Activated CD8-positive, alpha-beta T cell treated with anti-CD3 and anti-CD28 coated beads for 36 hours (primary cell): Measurements from ENCODE around the gene CCKAR. TPM values are rescaled to one million over a fixed set of nuclear protein-coding genes. Genes with fewer than 3 reads are reported as not detected.
"Not testable (repeated sequence)": the region's sequence is repeated elsewhere in the genome, so short reads cannot be mapped to it uniquely, and the experiment has no call there.

Experiments
- ATAC-seq: fragments of 200-7000 bp; cut with Tn5 transposase; one replicate; pipeline ENCODE4 v1.10.0; 2021; ENCODE audit warnings: mild to moderate bottlenecking, moderate library complexity
- CTCF ChIA-PET: fragments of 350-600 bp; sonication (Branson Sonifier 250); formaldehyde crosslinking; loops from one replicate; lab custom pipeline; 2021; ENCODE audit warnings: antibody characterized with exemption; lab: Charles Lee
- POLR2A ChIA-PET: fragments of 350-600 bp; sonication (Branson Sonifier 250); formaldehyde crosslinking; loops from one replicate; lab custom pipeline; 2021; ENCODE audit warnings: antibody characterized with exemption; lab: Charles Lee
- DNase-seq: peaks from one replicate; pipeline ENCODE4 v3.0.0-alpha.2; 2020
- H3K27ac Mint-ChIP-seq: one replicate; pipeline ENCODE4 v1.8.0; 2021; ENCODE audit warnings: mild to moderate bottlenecking, mixed read lengths
- H3K27me3 Mint-ChIP-seq: one replicate; pipeline ENCODE4 v1.8.0; 2021; ENCODE audit warnings: mixed read lengths
- H3K36me3 Mint-ChIP-seq: one replicate; pipeline ENCODE4 v1.8.0; 2021; ENCODE audit warnings: low read depth, mixed read lengths
- H3K4me1 Mint-ChIP-seq: one replicate; pipeline ENCODE4 v1.8.0; 2021; ENCODE audit warnings: low read depth, mixed read lengths
- H3K4me3 Mint-ChIP-seq: one replicate; pipeline ENCODE4 v1.8.0; 2021; ENCODE audit warnings: mild to moderate bottlenecking, moderate library complexity, mixed read lengths
- H3K9me3 Mint-ChIP-seq: one replicate; pipeline ENCODE4 v1.8.0; 2021; ENCODE audit warnings: mixed read lengths
- intact Hi-C: fragments of 100-400 bp; cut with micrococcal nuclease; formaldehyde crosslinking; loops from one replicate; pipeline ENCODE4 v1.10.0; 2022
- total RNA-seq, 2 experiments: library from RNA; stranded (reverse); gene quantifications; one replicate each; pipeline ENCODE4 v1.2.3, GENCODE V29; 2021
- TF ChIP-seq, protein P1 (sequence below): fragments of 200-600 bp; IDR thresholded peaks from one replicate; pipeline ENCODE4 v1.8.0; 2022; ENCODE audit warnings: antibody characterized with exemption, mild to moderate bottlenecking

CCKAR gene
- total RNA-seq, 2 experiments from 2014 or later, result not detected

DNA sequence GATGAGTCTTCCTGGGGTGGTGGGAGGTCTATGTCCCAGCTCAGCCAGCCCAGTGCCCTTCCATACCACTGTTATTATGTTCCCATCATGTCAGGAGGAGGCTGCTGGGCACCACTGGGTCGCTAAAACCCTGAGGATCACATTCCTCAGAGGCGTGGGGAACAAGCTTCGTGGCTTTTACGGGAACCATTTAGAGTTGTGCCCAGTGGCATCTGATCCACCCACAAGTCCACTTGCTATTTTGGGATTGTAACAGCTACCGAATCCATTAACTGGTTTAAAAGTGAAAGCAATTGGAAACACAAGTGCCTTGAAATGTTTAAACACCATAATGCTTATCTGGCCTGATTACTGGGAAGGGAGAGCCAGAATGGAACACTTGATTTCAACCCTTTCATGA is 13.1 kb upstream of the CCKAR start:
- POLR2A ChIA-PET, result no interaction called here
- ATAC-seq, result no peak
- H3K4me3 Mint-ChIP-seq, result no peak overlapping the region
- H3K36me3 Mint-ChIP-seq, result no peaks in the 10 kb centered on the region
- H3K27me3 Mint-ChIP-seq, result peaks cover 5% of the 10 kb centered on the region
- intact Hi-C loops, result no loop called here
- H3K4me1 Mint-ChIP-seq, result no peaks in the 10 kb centered on the region
- DNase-seq, result no peak
- no peaks in the 10 kb centered on the region for H3K9me3 Mint-ChIP-seq
- CTCF ChIA-PET, result no interaction called here
- H3K27ac Mint-ChIP-seq, result no peak overlapping the region
- TF ChIP-seq, protein P1, sequence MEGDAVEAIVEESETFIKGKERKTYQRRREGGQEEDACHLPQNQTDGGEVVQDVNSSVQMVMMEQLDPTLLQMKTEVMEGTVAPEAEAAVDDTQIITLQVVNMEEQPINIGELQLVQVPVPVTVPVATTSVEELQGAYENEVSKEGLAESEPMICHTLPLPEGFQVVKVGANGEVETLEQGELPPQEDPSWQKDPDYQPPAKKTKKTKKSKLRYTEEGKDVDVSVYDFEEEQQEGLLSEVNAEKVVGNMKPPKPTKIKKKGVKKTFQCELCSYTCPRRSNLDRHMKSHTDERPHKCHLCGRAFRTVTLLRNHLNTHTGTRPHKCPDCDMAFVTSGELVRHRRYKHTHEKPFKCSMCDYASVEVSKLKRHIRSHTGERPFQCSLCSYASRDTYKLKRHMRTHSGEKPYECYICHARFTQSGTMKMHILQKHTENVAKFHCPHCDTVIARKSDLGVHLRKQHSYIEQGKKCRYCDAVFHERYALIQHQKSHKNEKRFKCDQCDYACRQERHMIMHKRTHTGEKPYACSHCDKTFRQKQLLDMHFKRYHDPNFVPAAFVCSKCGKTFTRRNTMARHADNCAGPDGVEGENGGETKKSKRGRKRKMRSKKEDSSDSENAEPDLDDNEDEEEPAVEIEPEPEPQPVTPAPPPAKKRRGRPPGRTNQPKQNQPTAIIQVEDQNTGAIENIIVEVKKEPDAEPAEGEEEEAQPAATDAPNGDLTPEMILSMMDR, result no peak

DNA sequence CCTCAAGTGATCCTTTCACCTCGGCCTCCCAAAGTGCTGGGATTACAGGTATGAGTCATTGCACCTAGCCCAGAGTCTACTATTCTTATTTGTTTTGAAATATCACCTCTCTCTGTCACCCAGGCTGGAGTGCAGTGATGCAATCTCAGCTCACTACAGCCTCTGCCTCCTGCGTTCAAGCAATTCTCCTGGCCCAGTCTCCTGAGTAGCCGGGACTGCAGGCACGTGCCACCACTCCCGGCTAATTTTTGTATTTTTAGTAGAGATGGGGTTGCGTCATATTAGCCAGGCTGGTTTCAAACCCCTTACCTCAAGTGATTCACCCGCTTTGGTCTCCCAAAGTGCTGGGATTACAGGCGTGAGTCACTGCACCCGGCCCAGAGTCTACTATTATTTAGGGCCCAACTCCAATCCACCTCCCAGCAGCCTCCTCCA is 10.3 kb upstream of the CCKAR start:
- not testable (repeated sequence) for ATAC-seq

DNA sequence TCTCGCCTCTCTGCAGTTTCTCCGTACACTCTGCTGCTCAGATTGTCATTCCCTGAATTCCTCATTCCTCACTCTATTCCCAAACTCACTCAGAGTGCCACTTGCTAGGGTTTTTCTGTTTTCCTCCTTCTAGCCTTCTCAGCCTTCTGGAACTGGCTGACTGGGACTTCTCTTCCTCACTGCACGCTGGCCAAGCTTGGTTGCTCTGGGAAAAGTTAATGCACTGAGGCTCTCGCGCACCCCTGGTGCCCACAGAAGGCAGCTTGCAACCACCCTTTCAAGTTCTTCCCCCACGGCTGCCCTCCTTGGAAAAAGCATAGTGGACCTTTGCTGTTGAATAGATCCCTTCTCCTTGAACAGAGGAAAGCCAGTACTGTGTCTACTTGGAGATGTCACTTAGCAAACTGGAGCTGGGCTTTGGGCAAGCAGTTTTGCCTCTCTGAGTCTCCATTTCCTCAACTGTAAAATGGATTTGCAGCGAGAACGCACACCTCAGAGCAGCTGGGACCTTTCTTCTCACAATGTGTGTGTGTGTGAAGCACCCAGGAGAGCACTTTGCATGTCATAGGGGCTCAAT is 6.0 kb upstream of the CCKAR start:
- Mint-ChIP-seq H3K4me1 (no peaks in the 10 kb centered on the region), H3K4me3 (no peak overlapping the region), H3K36me3 (no peaks in the 10 kb centered on the region), H3K9me3 (no peaks in the 10 kb centered on the region), H3K27ac (no peak overlapping the region), H3K27me3 (peaks cover 12% of the 10 kb centered on the region)
- ChIA-PET CTCF (no interaction called here), POLR2A (no interaction called here)
- TF ChIP-seq, protein P1, result no peak
- no peak for DNase-seq
- ATAC-seq, result no peak
- intact Hi-C loops, result no loop called here

More for the DNA sequence above, 10.3 kb upstream of the CCKAR start:
- H3K9me3 Mint-ChIP-seq, H3K27ac Mint-ChIP-seq, DNase-seq, CTCF ChIA-PET, intact Hi-C loops, H3K4me3 Mint-ChIP-seq, POLR2A ChIA-PET, H3K36me3 Mint-ChIP-seq, H3K27me3 Mint-ChIP-seq, H3K4me1 Mint-ChIP-seq: not testable (repeated sequence)

DNA sequence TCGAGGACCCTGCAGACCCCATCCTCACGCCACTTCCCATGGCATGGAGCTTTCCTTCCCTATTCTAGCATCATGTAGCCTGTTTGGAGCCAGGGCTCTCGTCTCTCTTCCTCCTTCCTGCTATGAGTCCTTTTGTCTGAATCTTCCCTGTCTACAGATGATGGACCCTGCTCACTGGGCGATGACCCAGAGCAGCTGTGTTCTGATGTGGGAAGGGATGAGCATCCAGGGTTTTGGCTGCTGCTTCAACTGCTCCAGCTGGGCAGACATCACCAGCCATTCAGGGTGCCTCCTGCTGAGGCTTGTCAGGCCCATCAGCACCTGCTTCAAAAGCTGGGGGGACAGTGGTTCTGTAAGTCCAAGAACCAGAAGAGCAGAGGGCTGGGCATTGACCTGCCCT is 3.2 kb upstream of the CCKAR start:
- no peak overlapping the region for H3K27ac Mint-ChIP-seq
- no peak for ATAC-seq
- no peaks in the 10 kb centered on the region for H3K36me3 Mint-ChIP-seq
- TF ChIP-seq, protein P1, result no peak
- ChIA-PET POLR2A (no interaction called here), CTCF (no interaction called here)
- intact Hi-C loops, result no loop called here
- no peak overlapping the region for H3K4me3 Mint-ChIP-seq
- DNase-seq, result no peak
- no peaks in the 10 kb centered on the region for H3K9me3 Mint-ChIP-seq
- no peaks in the 10 kb centered on the region for H3K4me1 Mint-ChIP-seq
- peaks cover 15% of the 10 kb centered on the region for H3K27me3 Mint-ChIP-seq

DNA sequence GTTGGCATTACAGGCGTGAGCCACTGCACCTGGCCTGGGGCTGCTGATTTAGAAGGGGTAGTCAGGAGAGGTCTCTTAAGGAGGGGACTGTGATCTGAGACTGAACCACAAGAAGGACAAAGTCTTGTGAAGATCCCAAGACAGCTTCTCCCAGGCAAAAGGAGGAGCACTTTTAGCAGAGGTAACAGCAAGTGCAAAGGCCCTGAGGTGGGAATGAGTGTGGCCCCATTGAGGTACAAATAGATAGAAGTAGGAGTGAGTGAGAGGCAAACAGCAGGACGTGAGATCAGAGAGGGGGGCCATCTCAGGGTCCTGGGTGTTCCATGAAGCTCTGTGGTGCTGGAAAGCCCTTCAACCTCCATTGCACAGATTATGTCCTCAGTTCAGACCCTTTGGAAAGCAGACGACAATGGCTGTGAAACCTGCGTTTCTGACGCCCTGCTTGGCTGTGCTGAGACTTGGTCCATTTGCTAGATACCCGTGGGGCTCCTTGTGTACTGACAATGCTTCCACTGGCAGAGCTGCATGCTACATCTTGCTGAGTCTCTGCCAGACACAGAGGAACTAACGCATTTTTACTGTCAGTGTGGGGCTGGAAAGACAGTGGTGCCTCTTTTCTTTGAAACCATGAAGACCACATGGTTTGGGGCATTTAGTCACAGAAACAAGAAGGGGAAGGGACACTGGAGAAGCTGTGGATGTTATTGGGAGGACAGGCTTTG is 1.3 kb upstream of the CCKAR start:
- intact Hi-C loops, result no loop called here
- ATAC-seq, result no peak
- H3K36me3 Mint-ChIP-seq, result no peaks in the 10 kb centered on the region
- no peaks in the 10 kb centered on the region for H3K9me3 Mint-ChIP-seq
- no peaks in the 10 kb centered on the region for H3K4me1 Mint-ChIP-seq
- ChIA-PET CTCF (no interaction called here), POLR2A (no interaction called here)
- no peak overlapping the region for H3K27ac Mint-ChIP-seq
- H3K27me3 Mint-ChIP-seq, result peaks cover 15% of the 10 kb centered on the region
- H3K4me3 Mint-ChIP-seq, result no peak overlapping the region
- DNase-seq, result no peak
- TF ChIP-seq, protein P1, result no peak
